K562 (cell line): ENCODE results near the gene USHBP1. TPM values are rescaled to one million over a fixed set of nuclear protein-coding genes. Genes with fewer than 3 reads are reported as not detected.

Experiments
- ATF1 ChIP-seq, 2 experiments: fragments of 450-650 bp in 1 of 2; IDR thresholded peaks; 2 replicates each; pipeline ENCODE4 v1.6.1; 2016; ENCODE audit warnings: missing compliant biosample characterization in 1 of 2, missing genetic modification characterization in 1 of 2
- CBX8 ChIP-seq: fragments of 200-600 bp; sonication (generic); IDR thresholded peaks from 2 replicates; pipeline ENCODE4 v1.6.1; 2012; ENCODE audit warnings: borderline replicate concordance, mixed run types, low read depth, mild to moderate bottlenecking, moderate library complexity, mixed read lengths, low read length, control low read depth, inconsistent platforms; ENCODE audit not compliant: poor library complexity, severe bottlenecking; ENCODE audit errors: extremely low read depth
- EP400 ChIP-seq: fragments of 450-650 bp; IDR thresholded peaks from 2 replicates; pipeline ENCODE4 v1.6.1; 2017; ENCODE audit warnings: antibody characterized with exemption, mild to moderate bottlenecking, moderate library complexity
- ETV5 ChIP-seq: sonication (generic); formaldehyde crosslinking; IDR thresholded peaks from 2 replicates; pipeline ENCODE4 v1.4.0; 2020; ENCODE audit warnings: low read depth, mild to moderate bottlenecking, missing genetic modification reagents
- FOXK1 ChIP-seq: sonication (generic); formaldehyde crosslinking; IDR thresholded peaks from 2 replicates; pipeline ENCODE4 v1.8.0; 2022; ENCODE audit warnings: missing genetic modification reagents, mild to moderate bottlenecking, borderline replicate concordance
- KDM5B ChIP-seq: fragments of 200-600 bp; sonication (generic); IDR thresholded peaks from 2 replicates; pipeline ENCODE4 v1.6.1; 2012; ENCODE audit warnings: low read depth, mild to moderate bottlenecking, moderate library complexity, low read length, control low read depth, inconsistent platforms; ENCODE audit not compliant: insufficient replicate concordance
- MEIS2 ChIP-seq: fragments of 450-650 bp; IDR thresholded peaks from 2 replicates; pipeline ENCODE4 v1.6.1; 2014; ENCODE audit warnings: mild to moderate bottlenecking; ENCODE audit not compliant: partially characterized antibody
- MTA3 ChIP-seq: fragments of 450-650 bp; formaldehyde crosslinking; IDR thresholded peaks from 2 replicates; pipeline ENCODE4 v1.6.1; 2017; ENCODE audit warnings: mild to moderate bottlenecking, borderline replicate concordance
- NCOA4 ChIP-seq: fragments of 450-650 bp; IDR thresholded peaks from 2 replicates; pipeline ENCODE4 v1.6.1; 2018; ENCODE audit warnings: mild to moderate bottlenecking; ENCODE audit not compliant: partially characterized antibody
- PHF8 ChIP-seq: fragments of 200-600 bp; sonication (generic); IDR thresholded peaks from 2 replicates; pipeline ENCODE4 v1.6.1; 2012; ENCODE audit warnings: mixed run types, mild to moderate bottlenecking, inconsistent platforms, low read length, moderate library complexity, borderline replicate concordance
- POLR2A ChIP-seq: fragments of 450-650 bp; conservative IDR thresholded peaks from 2 replicates; pipeline ENCODE4 v1.6.1; 2016
- RBM14 ChIP-seq: fragments of 200-400 bp; formaldehyde crosslinking; IDR thresholded peaks from 2 replicates; pipeline ENCODE4 v1.6.1; 2018; ENCODE audit warnings: low read depth, mild to moderate bottlenecking, low read length, moderate library complexity, borderline replicate concordance; ENCODE audit not compliant: insufficient read depth
- RUNX1 ChIP-seq: sonication (generic); IDR thresholded peaks from 2 replicates; pipeline ENCODE4 v1.6.1; 2016; ENCODE audit warnings: antibody characterized with exemption, low read depth
- SMARCE1 ChIP-seq: fragments of 450-650 bp; IDR thresholded peaks from 2 replicates; pipeline ENCODE4 v1.7.1; 2016; ENCODE audit warnings: mild to moderate bottlenecking
- TBL1XR1 ChIP-seq, 2 experiments: IDR thresholded peaks; 2 replicates each; pipeline ENCODE4 v1.6.1; 2012; ENCODE audit warnings: improper control_type of control experiment in 2 of 2, low read length in 2 of 2, mild to moderate bottlenecking in 1 of 2
- TCF3 ChIP-seq: sonication (generic); formaldehyde crosslinking; IDR thresholded peaks from 2 replicates; pipeline ENCODE4 v1.4.0; 2020; ENCODE audit warnings: mild to moderate bottlenecking, missing genetic modification reagents
- U2AF1 ChIP-seq: fragments of 200-400 bp; formaldehyde crosslinking; optimal IDR thresholded peaks from 2 replicates; pipeline ENCODE3; 2017; ENCODE audit warnings: mild to moderate bottlenecking, low read depth, low read length, moderate library complexity
- XRCC4 ChIP-seq: IDR thresholded peaks from one replicate; pipeline ENCODE4 v1.6.1; 2011; ENCODE audit not compliant: insufficient read depth, insufficient read length; ENCODE audit errors: extremely low read depth
- YY1 ChIP-seq, 3 experiments: IDR thresholded peaks; 2 replicates each; pipeline ENCODE4 v1.6.1; 2011; ENCODE audit warnings: low read length in 2 of 3, mild to moderate bottlenecking in 2 of 3, moderate library complexity in 2 of 3, borderline replicate concordance in 1 of 3, control low read depth in 1 of 3, low read depth in 1 of 3; ENCODE audit not compliant: insufficient read depth in 3 of 3, insufficient replicate concordance in 2 of 3, control insufficient read depth in 1 of 3, insufficient read length in 1 of 3; ENCODE audit errors: extremely low read depth in 1 of 3
- polyA plus RNA-seq, 8 experiments: library from polyadenylated mRNA; depleted of rRNA in 4 of 8; stranded (reverse) in 5 of 8; unstranded in 3 of 8; fragments of >200 nt; fragmentation: Nextera tagmentation in 2 of 8; fragmentation: Illumina TruSeq in 1 of 8; extraction: Ambion mirVana in 2 of 8; extraction: Trizol in 1 of 8; gene quantifications; 2 replicates each; pipeline versions ENCODE4 v1.2.1 to v1.2.3, GENCODE V29; 2011 to 2014; ENCODE audit warnings: inconsistent platforms in 1 of 8, missing spikeins in 1 of 8
- total RNA-seq, 7 experiments: library from RNA; depleted of rRNA in 6 of 7; stranded (reverse); fragments of >200 nt in 6 of 7; fragmentation: Illumina TruSeq in 2 of 7; extraction: Trizol in 2 of 7; gene quantifications; 2 replicates each; pipeline versions ENCODE4 v1.2.1 to v1.2.3, GENCODE V29; 2011 to 2021; ENCODE audit warnings: low replicate concordance in 1 of 7
- TF ChIP-seq, protein P1 (sequence below): fragments of 450-650 bp; IDR thresholded peaks from 2 replicates; pipeline ENCODE4 v1.7.0; 2016; ENCODE audit warnings: borderline replicate concordance
- TF ChIP-seq, protein P2 (sequence below): conservative IDR thresholded peaks from 2 replicates; pipeline ENCODE4 v1.6.1; 2011; ENCODE audit warnings: low read depth, mild to moderate bottlenecking, low read length; ENCODE audit not compliant: control insufficient read depth
- TF ChIP-seq, protein P3 (sequence below): sonication (generic); formaldehyde crosslinking; IDR thresholded peaks from 2 replicates; pipeline ENCODE4 v1.8.0; 2022; ENCODE audit warnings: mild to moderate bottlenecking, low read depth, missing genetic modification reagents

The USHBP1 gene
- total and polyA plus RNA-seq, 9 of the 15 experiments (the other 6 are each of a cell fraction or from before 2014, with no cell fraction given), result 0.03 to 0.10 (median 0.05) TPM; not detected in 5

DNA sequence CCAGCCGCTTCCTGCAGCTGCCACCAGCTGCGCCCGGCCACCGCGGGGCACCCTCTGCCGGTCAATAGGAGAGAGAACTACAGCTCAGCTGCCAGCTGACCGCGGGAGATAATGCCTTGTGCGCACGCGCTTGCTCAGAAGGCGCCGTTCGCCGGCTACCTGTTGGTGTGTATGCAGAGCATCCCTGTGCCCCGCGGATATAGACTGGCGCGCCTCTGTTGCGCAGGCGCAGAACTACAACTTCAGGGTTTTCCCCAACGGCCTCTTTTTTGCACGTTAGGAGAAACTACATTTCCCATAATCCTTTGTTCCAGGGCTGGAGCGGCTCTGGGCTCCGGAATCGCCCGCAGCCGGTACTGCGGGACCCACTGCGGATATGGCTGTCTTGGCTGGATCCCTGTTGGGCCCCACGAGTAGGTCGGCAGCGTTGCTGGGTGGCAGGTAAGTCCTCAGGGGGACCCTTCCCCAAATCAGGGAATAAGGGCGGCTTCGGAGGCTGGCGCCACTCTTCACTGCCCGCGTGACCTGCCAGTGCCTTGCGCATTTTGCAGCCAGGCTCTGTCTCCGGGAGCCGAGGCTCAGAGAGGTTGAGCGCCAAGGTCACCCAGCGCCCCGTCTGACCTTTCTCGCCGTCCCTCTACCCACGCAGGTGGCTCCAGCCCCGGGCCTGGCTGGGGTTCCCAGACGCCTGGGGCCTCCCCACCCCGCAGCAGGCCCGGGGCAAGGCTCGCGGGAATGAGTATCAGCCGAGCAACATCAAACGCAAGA lies 41.2 kb upstream of the USHBP1 start, which contains the start of gene MRPL34 (continued):
- TF ChIP-seq, protein P1, sequence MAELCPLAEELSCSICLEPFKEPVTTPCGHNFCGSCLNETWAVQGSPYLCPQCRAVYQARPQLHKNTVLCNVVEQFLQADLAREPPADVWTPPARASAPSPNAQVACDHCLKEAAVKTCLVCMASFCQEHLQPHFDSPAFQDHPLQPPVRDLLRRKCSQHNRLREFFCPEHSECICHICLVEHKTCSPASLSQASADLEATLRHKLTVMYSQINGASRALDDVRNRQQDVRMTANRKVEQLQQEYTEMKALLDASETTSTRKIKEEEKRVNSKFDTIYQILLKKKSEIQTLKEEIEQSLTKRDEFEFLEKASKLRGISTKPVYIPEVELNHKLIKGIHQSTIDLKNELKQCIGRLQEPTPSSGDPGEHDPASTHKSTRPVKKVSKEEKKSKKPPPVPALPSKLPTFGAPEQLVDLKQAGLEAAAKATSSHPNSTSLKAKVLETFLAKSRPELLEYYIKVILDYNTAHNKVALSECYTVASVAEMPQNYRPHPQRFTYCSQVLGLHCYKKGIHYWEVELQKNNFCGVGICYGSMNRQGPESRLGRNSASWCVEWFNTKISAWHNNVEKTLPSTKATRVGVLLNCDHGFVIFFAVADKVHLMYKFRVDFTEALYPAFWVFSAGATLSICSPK, result no peak
- TF ChIP-seq XRCC4, result no peak
- TF ChIP-seq EP400, result peak; percentile 76
- no peak for TF ChIP-seq NCOA4
- peak; percentile 65 for TF ChIP-seq KDM5B
- 0 out of 2 replicates have a peak, but pooled peaks have one; percentile 66 for TF ChIP-seq RBM14
- peak in 2 of 3 experiments; percentile 44 to 74 for TF ChIP-seq YY1 (IDR thresholded peaks at IDR 0.05; ENCODE audit: borderline replicate concordance in 1 of 3, control insufficient read depth in 1 of 3, extremely low read depth in 1 of 3, insufficient read depth in 3 of 3, insufficient read length in 1 of 3, insufficient replicate concordance in 2 of 3, low read depth in 1 of 3, low read length in 2 of 3)
- peak; percentile 51; the same call in 1 of the 2 replicates for TF ChIP-seq ETV5 (CRISPR knock-in tag)
- peak; percentile 87 for TF ChIP-seq POLR2A
- TF ChIP-seq TBL1XR1 (IDR thresholded peaks at IDR 0.05; ENCODE audit: low read length in 2 of 2), result peak; percentile 40 to 80; a peak in 2 of 4 replicates
- no peak for TF ChIP-seq SMARCE1
- no peak for TF ChIP-seq RUNX1
- peak; percentile 90 for TF ChIP-seq MEIS2
- TF ChIP-seq TCF3 (CRISPR knock-in tag), result peak; percentile 68
- TF ChIP-seq, protein P2, sequence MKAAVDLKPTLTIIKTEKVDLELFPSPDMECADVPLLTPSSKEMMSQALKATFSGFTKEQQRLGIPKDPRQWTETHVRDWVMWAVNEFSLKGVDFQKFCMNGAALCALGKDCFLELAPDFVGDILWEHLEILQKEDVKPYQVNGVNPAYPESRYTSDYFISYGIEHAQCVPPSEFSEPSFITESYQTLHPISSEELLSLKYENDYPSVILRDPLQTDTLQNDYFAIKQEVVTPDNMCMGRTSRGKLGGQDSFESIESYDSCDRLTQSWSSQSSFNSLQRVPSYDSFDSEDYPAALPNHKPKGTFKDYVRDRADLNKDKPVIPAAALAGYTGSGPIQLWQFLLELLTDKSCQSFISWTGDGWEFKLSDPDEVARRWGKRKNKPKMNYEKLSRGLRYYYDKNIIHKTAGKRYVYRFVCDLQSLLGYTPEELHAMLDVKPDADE, result peak; percentile 69
- peak; percentile 78; the same call in 1 of the 2 replicates for TF ChIP-seq MTA3
- TF ChIP-seq FOXK1 (CRISPR knock-in tag), result 0 out of 2 replicates have a peak, but pooled peaks have one; percentile 60
- TF ChIP-seq CBX8, result no peak
- TF ChIP-seq, protein P3, sequence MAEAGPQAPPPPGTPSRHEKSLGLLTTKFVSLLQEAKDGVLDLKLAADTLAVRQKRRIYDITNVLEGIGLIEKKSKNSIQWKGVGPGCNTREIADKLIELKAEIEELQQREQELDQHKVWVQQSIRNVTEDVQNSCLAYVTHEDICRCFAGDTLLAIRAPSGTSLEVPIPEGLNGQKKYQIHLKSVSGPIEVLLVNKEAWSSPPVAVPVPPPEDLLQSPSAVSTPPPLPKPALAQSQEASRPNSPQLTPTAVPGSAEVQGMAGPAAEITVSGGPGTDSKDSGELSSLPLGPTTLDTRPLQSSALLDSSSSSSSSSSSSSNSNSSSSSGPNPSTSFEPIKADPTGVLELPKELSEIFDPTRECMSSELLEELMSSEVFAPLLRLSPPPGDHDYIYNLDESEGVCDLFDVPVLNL, result 0 out of 2 replicates have a peak, but pooled peaks have one; percentile 3
- no peak for TF ChIP-seq ATF1 (CRISPR knock-in tag; IDR thresholded peaks at IDR 0.05)
- peak; percentile 37 for TF ChIP-seq ATF1 (tag; IDR thresholded peaks at IDR 0.05)
- peak; percentile 22 for TF ChIP-seq U2AF1
- TF ChIP-seq PHF8, result peak; percentile 78; the same call in 1 of the 2 replicates
